GM19324 (cell line): ENCODE results near the gene FOSL2.

Experiments
- ATAC-seq: cut with Tn5 transposase; IDR thresholded peaks from one replicate; pipeline ENCODE4 v1.9.1; 2021; ENCODE audit warnings: mild to moderate bottlenecking, moderate library complexity; ENCODE audit not compliant: unreplicated experiment, low FRiP score

Gene FOSL2

GRCh38 chr2:28356095-28356911 is 36.4 kb upstream of the FOSL2 start:
- no peak for ATAC-seq

- no peak for ATAC-seq
These were observed 35.6 kb upstream of the FOSL2 start for GRCh38 chr2:28357055-28357454.

DNA sequence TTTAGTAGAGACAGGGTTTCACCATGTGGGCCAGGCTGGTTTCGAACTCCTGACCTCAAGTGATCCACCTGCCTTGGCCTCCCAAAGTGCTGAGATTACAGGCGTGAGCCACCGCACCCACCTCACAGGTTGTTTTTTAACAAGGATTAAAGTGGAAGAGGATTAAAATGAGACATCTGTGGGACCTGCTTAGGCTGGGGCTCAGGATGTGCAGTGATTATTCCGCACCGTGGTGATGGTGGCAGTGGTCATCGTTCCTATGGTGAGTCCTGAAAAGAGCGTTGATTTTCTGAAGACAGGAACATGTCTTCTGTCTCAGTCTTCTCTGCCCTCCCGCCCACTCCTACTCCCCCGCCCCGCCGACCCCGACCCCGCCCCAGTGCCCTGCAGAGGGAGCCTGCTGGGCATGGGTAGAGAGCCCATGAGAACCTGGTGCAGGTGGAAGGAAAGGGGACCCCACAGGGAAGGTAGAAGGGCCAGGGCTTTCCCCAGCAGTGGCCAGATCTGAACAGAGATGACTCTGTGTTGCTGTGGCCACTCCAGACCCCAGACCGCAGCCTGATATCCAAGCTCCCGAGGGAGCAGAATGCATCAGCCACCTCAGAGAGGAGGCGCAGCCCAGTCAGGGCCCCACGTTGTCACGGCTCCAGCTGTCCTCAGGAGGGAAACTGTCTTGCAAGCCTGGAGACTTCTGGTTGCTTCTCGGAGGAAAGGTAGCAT is 34.5 kb upstream of the FOSL2 start:
- no peak for ATAC-seq

- ATAC-seq = no peak
These were observed 33.9 kb upstream of the FOSL2 start for GRCh38 chr2:28358668-28359201.

DNA sequence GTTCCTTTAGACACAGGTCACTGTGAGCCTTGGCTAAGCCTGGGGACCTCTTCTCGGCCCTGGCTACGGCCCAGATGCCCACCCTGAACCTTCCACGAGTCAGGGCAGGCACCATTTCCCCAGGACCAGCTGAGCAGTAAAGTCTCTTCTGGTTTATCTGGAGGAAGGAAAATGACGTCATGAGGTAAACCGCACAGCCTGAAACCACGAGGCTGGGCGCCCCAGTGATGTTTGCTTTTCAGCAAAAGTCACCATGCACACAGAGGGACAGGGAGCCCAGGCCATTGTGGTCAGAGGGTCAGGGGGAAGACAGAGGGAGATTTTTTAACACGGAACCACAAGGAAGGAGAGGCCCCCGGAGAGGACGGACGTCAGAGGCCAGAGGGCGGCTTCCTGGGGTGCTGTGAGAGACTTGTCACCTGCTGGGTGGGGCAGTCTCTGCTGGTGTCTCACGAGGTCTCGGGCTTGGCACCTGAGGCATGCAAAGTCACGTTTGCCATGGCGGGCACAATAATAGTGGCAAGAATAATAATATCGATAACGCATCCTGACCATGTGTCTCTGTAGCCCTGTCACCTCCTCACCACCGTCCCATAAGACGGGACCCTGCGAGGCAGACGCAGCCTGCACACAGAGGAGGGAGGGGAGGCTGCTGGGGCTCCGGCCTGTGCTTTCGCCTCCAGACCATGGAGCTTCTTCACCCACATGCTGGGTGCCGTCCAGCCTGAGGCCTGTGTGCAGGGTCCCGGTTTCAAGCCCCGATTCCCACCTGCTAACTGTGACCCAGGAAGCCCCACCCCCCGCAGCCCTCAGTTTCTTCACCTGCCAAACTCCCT is 33.2 kb upstream of the FOSL2 start:
- no peak for ATAC-seq

- no peak for ATAC-seq
These were observed 32.5 kb upstream of the FOSL2 start for GRCh38 chr2:28360058-28360717.

DNA sequence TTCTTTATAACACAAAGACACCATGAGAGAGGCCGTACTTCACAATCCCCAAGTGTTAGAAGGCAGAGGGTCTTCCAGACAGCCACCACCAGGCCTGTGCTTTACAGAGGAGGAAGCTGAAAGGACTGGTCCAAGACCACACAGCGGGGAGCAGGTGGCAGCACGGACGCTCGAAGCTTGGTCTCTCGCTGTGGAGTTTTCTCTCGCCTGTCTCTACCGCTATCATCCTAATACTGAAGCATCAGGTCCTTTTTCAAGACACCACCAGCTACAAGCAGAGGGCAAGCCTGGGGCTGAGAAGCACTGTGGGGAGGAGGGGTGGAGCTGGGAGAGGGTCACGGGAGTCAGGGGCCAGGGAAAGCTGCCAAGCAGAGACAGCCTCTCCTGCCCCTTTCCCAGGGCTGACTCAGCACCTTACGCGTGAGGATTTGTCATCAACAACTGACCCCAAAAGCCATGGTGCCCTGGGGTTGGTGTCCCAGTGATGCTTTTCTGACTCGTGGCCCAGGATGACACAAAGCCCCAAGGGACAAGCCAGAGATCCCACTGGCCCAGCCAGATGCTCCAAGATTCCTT is 31.9 kb upstream of the FOSL2 start:
- no peak for ATAC-seq

GRCh38 chr2:28361991-28362710 is 30.5 kb upstream of the FOSL2 start:
- no peak for ATAC-seq

DNA sequence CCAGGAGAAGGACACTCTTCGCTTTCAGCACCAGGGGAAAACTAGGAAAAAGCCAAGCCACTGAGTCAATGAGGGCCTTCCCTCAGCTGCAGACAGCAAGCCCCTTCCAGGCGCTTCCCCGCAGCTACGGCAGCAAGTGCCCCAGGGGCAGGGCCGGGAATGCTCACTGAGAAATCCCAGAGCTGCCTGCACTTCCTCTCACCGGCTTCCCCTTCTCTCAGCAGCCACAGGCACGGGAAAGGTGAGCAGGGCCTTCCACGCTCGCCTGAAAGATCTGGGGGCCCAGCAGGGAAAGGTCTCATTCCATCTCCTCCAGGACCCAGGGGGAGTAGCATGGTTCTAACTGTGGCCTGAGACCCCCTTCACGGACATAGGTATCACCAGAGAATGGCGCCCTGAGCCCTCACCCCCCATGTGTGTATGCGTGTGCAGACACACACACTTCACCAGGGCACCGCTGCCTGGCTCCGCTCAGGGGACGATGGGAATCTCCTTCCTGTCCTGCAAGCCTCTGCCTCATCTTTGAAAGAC is 29.6 kb upstream of the FOSL2 start:
- ATAC-seq = no peak

GRCh38 chr2:28363686-28364280 is 28.9 kb upstream of the FOSL2 start:
- no peak for ATAC-seq

DNA sequence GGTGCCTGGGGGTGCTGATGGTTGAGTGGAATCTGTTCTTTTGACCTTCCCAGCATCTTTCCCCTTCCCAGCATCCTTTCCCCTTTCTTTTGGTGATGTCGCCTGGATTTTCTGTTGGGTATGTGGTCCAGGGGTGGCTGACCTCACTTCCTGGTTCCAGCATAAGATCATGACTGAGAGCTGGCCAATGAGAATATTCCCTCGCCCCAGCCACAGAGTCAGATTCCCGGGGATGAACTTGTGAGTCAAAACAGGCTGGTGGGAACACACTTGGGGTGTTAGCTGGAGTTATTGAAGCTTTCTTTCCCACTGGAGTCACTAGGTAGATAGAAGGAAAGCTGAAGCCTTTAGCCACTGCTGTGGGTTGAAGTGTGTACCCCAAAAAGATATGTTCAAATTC is 28.0 kb upstream of the FOSL2 start:
- ATAC-seq = no peak

DNA sequence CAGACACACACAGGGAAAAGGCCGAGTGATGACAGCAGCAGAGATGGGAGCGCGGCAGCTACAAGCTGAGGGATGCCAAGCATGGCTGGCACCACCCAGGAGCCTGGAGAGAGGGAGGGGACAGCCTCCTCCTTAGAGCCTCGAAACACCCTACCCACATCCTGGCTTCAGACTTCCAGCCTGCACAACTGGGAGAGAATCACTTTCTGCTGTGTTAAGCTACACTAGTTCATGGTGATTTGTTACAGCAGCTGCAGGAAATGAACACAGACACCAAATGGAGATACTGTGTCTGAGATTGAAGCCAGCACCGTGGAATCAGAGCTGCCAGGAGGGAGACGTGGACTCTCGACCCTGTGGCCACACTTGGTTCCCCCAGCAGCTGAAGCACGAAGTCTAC is 27.5 kb upstream of the FOSL2 start:
- no peak for ATAC-seq

GRCh38 chr2:28366149-28366495 is 26.5 kb upstream of the FOSL2 start:
- no peak for ATAC-seq

GRCh38 chr2:28366496-28367282 is 26.0 kb upstream of the FOSL2 start:
- no peak for ATAC-seq

GRCh38 chr2:28367667-28368356 is 24.8 kb upstream of the FOSL2 start:
- no peak for ATAC-seq

DNA sequence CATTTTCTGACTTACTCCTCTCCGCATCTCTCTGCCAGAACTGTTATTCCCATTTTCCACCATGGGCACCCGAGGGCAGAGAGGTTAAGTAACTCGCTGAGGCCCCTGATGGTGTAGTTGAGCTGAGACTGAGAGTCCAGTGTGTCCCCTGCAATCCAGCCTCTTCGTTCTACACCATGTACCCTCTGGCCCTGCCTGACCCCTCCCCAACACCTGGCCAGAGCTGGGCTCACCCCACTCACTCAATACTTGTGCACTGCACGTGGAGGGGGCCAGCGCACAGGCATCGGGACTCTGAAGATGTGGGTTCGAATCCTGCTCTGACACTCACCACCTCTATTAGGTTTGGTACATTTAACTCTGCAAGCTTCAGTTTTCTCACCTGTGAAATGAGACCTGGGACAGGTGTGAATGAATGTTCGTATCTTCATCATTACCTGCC is 24.3 kb upstream of the FOSL2 start:
- no peak for ATAC-seq

GRCh38 chr2:28369358-28369757 is 23.3 kb upstream of the FOSL2 start:
- no peak for ATAC-seq
